Brain microvascular endothelial cell (primary cell): ENCODE data around the gene XPA.
A peak's percentile ranks its signal among the peaks of the same experiment; 100 is the strongest.

ENCODE experiments used
- DNase-seq: peaks from one replicate; pipeline ENCODE4 v3.0.0-alpha.2; 2020
- H3K27ac ChIP-seq: fragments of 250-450 bp; sonication (Bioruptor Pico); 2 replicates; pipeline ENCODE4 v1.5.1; 2020; ENCODE audit warnings: mild to moderate bottlenecking, moderate library complexity
- H3K27me3 ChIP-seq: fragments of 250-450 bp; sonication (Bioruptor Pico); replicated peaks from 2 replicates; pipeline ENCODE4 v1.5.1; 2020; ENCODE audit warnings: mild to moderate bottlenecking
- H3K36me3 ChIP-seq: fragments of 250-450 bp; sonication (Bioruptor Pico); replicated peaks from 2 replicates; pipeline ENCODE4 v1.5.1; 2020; ENCODE audit warnings: mild to moderate bottlenecking
- H3K4me3 ChIP-seq: 2 replicates; pipeline ENCODE4 v1.5.1; 2011; ENCODE audit warnings: low read depth, mild to moderate bottlenecking, control low read depth, low read length, moderate library complexity
- CTCF ChIP-seq: IDR thresholded peaks from 2 replicates; pipeline ENCODE4 v1.5.1; 2011; ENCODE audit warnings: low read depth, mild to moderate bottlenecking, moderate library complexity, low read length, control low read depth, inconsistent platforms; ENCODE audit errors: missing control alignments
- in situ Hi-C: cut with HindIII; loops from 2 replicates; pipeline ENCODE4 v1.10.0; 2017; ENCODE audit warnings: low sequenced_read_pairs, low pct_ligation_motif_present

XPA gene

DNA sequence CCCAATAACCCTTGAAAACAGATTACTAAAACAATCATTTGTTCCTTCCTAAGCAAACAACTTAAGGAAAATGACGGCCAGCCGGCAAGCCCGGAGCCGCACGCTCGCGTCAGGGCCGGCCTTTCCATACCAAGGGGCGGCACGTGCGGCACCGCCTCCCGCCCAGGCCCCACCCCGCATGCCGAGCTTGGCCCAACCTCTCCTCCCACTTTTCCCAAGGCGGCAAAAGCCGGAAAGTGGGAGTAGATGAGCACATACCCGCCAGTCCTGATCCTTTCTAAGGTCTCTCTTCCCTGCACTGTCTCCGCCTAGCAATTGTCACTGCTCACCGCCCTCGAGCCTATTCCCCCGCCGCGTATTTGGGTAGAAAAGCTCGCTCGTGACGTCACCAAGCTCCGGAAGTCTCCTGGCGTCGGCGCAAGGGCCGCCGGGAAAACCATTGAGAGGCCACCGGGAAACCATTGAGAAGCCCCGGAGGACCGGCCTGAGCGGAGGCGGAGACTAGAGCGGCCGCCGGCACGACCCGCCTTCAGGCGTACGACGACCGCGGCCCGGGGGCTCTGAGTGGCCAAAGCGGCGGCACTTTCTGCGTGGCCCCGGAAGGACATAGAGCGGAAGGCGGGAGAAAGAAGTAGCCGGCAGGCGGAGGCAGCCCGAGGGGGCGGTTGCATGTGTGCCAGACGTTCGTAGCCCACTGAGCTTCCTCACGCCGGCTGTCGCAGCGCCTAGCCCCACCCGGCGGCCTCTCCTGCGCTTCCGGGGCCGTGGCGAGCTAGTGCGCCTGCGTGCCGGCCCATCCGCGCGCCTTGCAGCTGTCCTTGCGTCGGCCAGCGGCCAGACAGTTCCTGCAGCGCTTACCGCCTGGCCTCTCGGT, 63.9 kb downstream of the XPA start, which contains the start of the genes NCBP1 and TSTD2:
Gene NCBP1, plus strand, starts transcription at position 837 of the 874 bp plus-strand sequence. CDS start 61 bp downstream, outside the sequence.
Gene TSTD2, minus strand, starts transcription at position 384 of the 874 bp plus-strand sequence. CDS start 5,806 bp downstream, outside the sequence.
- TF ChIP-seq CTCF: peak; percentile 7
- peak; percentile 96 for DNase-seq
- Histone ChIP-seq H3K36me3 (no peaks in the 10 kb centered on the region), H3K27ac (peak within 1 kb of the TSS; percentile 97), H3K4me3 (peak within 1 kb of the TSS; percentile 95), H3K27me3 (no peaks in the 10 kb centered on the region)
- in situ Hi-C loops: no loop called here

- no peaks in the 10 kb centered on the region for H3K36me3 ChIP-seq
- no peaks in the 10 kb centered on the region for H3K27me3 ChIP-seq
- peak; percentile 68 for DNase-seq
- H3K27ac ChIP-seq: peak overlapping the region; percentile 97
- no peak for TF ChIP-seq CTCF
- peak overlapping the region; percentile 95 for H3K4me3 ChIP-seq
- in situ Hi-C loops: no loop called here
These were observed 64.7 kb downstream of the XPA start for GRCh38 chr9:97632248-97632984.

DNA sequence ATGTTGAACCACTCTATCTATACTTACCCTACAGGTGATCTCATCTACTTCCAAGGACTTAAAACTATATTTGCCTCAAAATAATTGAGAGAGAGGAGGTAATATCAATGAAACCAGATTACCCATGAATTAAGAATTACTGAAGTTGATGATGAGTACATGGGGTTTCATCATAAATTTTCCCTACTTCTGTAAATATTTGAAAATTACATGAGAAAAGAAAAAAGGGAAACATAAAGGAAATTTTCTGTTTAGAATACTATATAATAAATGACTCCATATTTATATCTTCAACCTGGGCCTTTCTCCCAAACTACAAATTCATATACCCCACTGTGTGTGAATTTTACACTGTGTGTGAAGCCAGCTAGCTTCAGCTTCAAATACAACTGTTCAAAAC, 66.5 kb downstream of the XPA start:
- Histone ChIP-seq H3K4me3 (no peak overlapping the region), H3K36me3 (peaks cover 1% of the 10 kb centered on the region), H3K27ac (no peak overlapping the region), H3K27me3 (no peaks in the 10 kb centered on the region)
- TF ChIP-seq CTCF: no peak
- no peak for DNase-seq
- in situ Hi-C loops: no loop called here

DNA sequence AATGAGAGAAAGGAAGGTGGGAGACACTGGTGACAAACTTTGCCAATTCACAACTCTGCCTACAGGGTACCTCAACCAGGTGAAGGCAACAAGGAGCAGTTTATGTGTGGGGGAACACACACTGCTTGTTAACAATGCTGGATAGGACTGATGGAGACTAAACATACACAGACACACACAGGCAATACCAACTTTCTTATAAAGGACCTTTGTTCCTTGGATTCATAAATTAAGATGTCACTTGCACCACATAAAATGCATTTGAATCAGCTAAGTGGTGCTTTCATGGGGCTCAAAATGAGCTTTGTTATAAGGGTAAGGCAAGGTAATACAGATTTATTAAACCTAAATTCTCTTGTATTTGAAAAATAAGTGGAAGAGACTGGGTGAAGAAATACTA, 68.0 kb downstream of the XPA start:
- Histone ChIP-seq H3K27me3 (no peaks in the 10 kb centered on the region), H3K27ac (no peak overlapping the region), H3K4me3 (no peak overlapping the region), H3K36me3 (peaks cover 5% of the 10 kb centered on the region)
- in situ Hi-C loops: no loop called here
- no peak for TF ChIP-seq CTCF
- DNase-seq: no peak

DNA sequence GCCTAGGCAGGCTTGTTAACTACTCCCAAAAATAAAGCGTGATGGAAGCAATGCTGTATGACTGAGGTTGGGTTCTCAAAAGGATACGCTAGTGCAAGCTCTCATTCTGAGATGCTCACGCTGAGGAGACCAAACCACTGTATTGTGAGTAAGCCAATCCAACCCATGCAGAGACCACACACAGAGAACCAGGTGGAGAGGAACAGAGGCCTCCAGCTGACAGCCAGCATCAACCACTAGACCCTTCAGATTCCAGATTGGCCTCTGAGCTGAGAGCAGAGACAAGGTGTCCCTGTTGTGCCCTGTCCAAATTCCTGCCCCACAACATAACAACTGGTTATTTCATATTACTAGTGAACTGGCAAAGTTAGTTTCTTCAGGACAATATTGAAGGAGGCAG, 68.5 kb downstream of the XPA start:
- H3K4me3 ChIP-seq: no peak overlapping the region
- peaks cover 5% of the 10 kb centered on the region for H3K36me3 ChIP-seq
- in situ Hi-C loops: no loop called here
- no peaks in the 10 kb centered on the region for H3K27me3 ChIP-seq
- DNase-seq: no peak
- TF ChIP-seq CTCF: no peak
- H3K27ac ChIP-seq: no peak overlapping the region
